HG03095 (cell line): ENCODE data around the gene GALNT12.

ENCODE experiments used
- ATAC-seq: cut with Tn5 transposase; IDR thresholded peaks from one replicate; pipeline ENCODE4 v1.9.1; 2021; ENCODE audit warnings: moderate library complexity; ENCODE audit not compliant: unreplicated experiment

GALNT12 gene

GRCh38 chr9:98807070-98807813, at the start of gene GALNT12:
Gene GALNT12, plus strand, starts transcription at chr9:98807670. Its CDS starts 29 bp downstream, at chr9:98807699.
- no peak for ATAC-seq

- no peak for ATAC-seq
These were observed 47.2 kb upstream of the GALNT12 start for GRCh38 chr9:98760231-98760630.

- ATAC-seq, result no peak
These were observed 43.3 kb upstream of the GALNT12 start for GRCh38 chr9:98763986-98764745.

- no peak for ATAC-seq
These were observed 42.2 kb upstream of the GALNT12 start for GRCh38 chr9:98765256-98765655.

- no peak for ATAC-seq
These were observed 40.9 kb upstream of the GALNT12 start for GRCh38 chr9:98766586-98766985.

GRCh38 chr9:98767196-98767595, 40.3 kb upstream of the GALNT12 start:
- ATAC-seq, result no peak

- no peak for ATAC-seq
These were observed 39.6 kb upstream of the GALNT12 start for GRCh38 chr9:98767915-98768314.

GRCh38 chr9:98768344-98768743, 39.1 kb upstream of the GALNT12 start:
- ATAC-seq, result no peak

- no peak for ATAC-seq
These were observed 36.8 kb upstream of the GALNT12 start for GRCh38 chr9:98770717-98771116.

GRCh38 chr9:98771209-98771874, 36.1 kb upstream of the GALNT12 start:
- ATAC-seq, result no peak

GRCh38 chr9:98772364-98773155, 34.9 kb upstream of the GALNT12 start:
- no peak for ATAC-seq

GRCh38 chr9:98773721-98774120, 33.7 kb upstream of the GALNT12 start:
- no peak for ATAC-seq

- ATAC-seq, result no peak
These were observed 32.7 kb upstream of the GALNT12 start for GRCh38 chr9:98774746-98775145.

- no peak for ATAC-seq
These were observed 31.5 kb upstream of the GALNT12 start for GRCh38 chr9:98775831-98776441.

GRCh38 chr9:98777618-98778017, 29.9 kb upstream of the GALNT12 start:
- no peak for ATAC-seq

- ATAC-seq, result no peak
These were observed 29.2 kb upstream of the GALNT12 start for GRCh38 chr9:98778251-98778650.

GRCh38 chr9:98778711-98779530, 28.5 kb upstream of the GALNT12 start:
- ATAC-seq, result no peak

GRCh38 chr9:98780059-98780749, 27.3 kb upstream of the GALNT12 start:
- ATAC-seq, result no peak
